Activated naive CD8-positive, alpha-beta T cell (primary cell): ENCODE measurements around the gene TIAM2.
A peak's percentile ranks its signal among the peaks of the same experiment; 100 is the strongest.
"Not testable (repeated sequence)": the region's sequence is repeated elsewhere in the genome, so short reads cannot be mapped to it uniquely, and the experiment has no call there.

ENCODE experiments used
- H3K27ac Mint-ChIP-seq: one replicate; pipeline ENCODE4 v1.8.0; 2021; ENCODE audit warnings: mixed read lengths
- H3K27me3 Mint-ChIP-seq: one replicate; pipeline ENCODE4 v1.8.0; 2021; ENCODE audit warnings: mixed read lengths
- H3K36me3 Mint-ChIP-seq: one replicate; pipeline ENCODE4 v1.8.0; 2021; ENCODE audit warnings: mixed read lengths
- H3K4me1 Mint-ChIP-seq: one replicate; pipeline ENCODE4 v1.8.0; 2021; ENCODE audit warnings: low read depth, mixed read lengths
- H3K4me3 Mint-ChIP-seq: one replicate; pipeline ENCODE4 v1.8.0; 2021; ENCODE audit warnings: mild to moderate bottlenecking, mixed read lengths
- H3K9me3 Mint-ChIP-seq: one replicate; pipeline ENCODE4 v1.8.0; 2021; ENCODE audit warnings: low read depth, mixed read lengths

TIAM2 gene

DNA sequence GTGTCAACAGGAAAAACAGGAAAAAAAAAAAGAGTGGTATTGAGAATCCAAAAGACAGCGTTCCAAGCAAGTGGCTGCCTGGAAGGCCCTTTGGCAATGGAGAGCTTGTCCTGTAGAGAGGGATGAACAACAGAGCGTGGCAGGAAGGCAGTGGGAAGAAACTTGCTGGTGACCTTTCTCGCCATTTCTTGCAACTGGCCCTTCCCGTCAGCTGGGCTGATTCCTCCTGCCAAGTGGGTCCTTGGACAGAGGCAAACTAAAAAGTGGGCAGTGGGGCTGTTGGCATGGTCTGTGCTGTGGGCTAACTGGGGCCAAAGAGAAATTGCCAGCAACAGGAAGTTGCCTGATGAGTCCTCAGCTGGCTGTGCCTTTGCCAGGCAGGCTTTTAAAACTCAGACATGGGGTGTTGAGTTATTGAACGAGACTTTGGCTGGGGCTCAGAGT, 224.8 kb downstream of the TIAM2 start:
- Mint-ChIP-seq H3K4me3 (no peak overlapping the region), H3K27ac (no peak overlapping the region), H3K36me3 (no peaks in the 10 kb centered on the region), H3K27me3 (peaks cover 5% of the 10 kb centered on the region), H3K9me3 (no peaks in the 10 kb centered on the region), H3K4me1 (peaks cover 14% of the 10 kb centered on the region)

DNA sequence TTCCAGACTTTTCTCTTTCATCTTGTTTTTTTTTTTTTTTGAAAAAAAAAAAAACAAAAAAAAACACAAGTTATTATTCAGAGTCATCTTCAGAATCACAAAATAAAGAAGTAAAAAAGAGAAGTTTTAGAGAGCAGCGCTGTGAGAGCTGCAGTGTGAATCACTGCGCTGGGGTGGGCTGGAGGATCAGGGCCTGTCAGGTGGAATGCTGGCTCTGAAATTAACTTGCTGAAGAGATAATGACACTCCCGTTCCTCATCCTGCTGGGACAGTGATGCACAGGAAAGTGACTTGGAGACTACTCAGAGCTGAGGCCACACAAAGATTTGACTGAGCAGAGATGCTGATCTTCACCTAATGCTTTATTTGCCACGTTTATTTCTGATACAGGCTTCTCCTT, 226.0 kb downstream of the TIAM2 start:
- no peak overlapping the region for H3K4me3 Mint-ChIP-seq
- no peaks in the 10 kb centered on the region for H3K9me3 Mint-ChIP-seq
- H3K36me3 Mint-ChIP-seq = no peaks in the 10 kb centered on the region
- H3K27me3 Mint-ChIP-seq = peaks cover 5% of the 10 kb centered on the region
- H3K4me1 Mint-ChIP-seq = peaks cover 16% of the 10 kb centered on the region
- H3K27ac Mint-ChIP-seq = no peak overlapping the region

DNA sequence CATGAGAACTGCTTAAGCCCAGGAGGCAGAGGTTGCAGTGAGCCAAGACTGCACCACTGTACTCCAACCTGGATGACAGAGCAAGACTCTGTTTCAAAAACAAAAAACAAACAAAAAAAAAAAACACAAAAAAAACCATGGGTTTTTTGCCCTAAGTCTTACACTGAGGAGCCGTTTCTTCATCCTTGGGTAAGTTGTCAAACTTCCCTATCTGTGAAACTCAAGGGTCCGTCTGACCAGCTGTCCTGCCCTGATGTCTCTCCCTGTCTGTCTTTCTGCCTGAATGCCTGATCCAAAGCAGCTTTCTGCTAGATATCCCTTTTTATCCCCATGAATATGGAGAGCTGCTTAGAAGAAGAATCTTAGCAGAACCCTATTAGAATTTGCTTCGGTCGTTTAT, 227.4 kb downstream of the TIAM2 start:
- Mint-ChIP-seq H3K27me3 (peaks cover 6% of the 10 kb centered on the region), H3K4me1 (peaks cover 16% of the 10 kb centered on the region), H3K36me3 (peaks cover 2% of the 10 kb centered on the region), H3K4me3 (no peak overlapping the region), H3K9me3 (no peaks in the 10 kb centered on the region), H3K27ac (no peak overlapping the region)

GRCh38 chr6:155223646-155224451, 228.7 kb downstream of the TIAM2 start:
- no peaks in the 10 kb centered on the region for H3K9me3 Mint-ChIP-seq
- H3K36me3 Mint-ChIP-seq = peaks cover 2% of the 10 kb centered on the region
- peak overlapping the region; percentile 25 for H3K4me3 Mint-ChIP-seq
- H3K4me1 Mint-ChIP-seq = peaks cover 16% of the 10 kb centered on the region
- peak overlapping the region; percentile 84 for H3K27ac Mint-ChIP-seq
- H3K27me3 Mint-ChIP-seq = peaks cover 9% of the 10 kb centered on the region

- H3K9me3 Mint-ChIP-seq = no peaks in the 10 kb centered on the region
- H3K4me1 Mint-ChIP-seq = peaks cover 16% of the 10 kb centered on the region
- peaks cover 5% of the 10 kb centered on the region for H3K27me3 Mint-ChIP-seq
- H3K27ac Mint-ChIP-seq = peak overlapping the region; percentile 84
- H3K4me3 Mint-ChIP-seq = no peak overlapping the region
- H3K36me3 Mint-ChIP-seq = peaks cover 2% of the 10 kb centered on the region
These were observed 229.5 kb downstream of the TIAM2 start for GRCh38 chr6:155224618-155225017.

DNA sequence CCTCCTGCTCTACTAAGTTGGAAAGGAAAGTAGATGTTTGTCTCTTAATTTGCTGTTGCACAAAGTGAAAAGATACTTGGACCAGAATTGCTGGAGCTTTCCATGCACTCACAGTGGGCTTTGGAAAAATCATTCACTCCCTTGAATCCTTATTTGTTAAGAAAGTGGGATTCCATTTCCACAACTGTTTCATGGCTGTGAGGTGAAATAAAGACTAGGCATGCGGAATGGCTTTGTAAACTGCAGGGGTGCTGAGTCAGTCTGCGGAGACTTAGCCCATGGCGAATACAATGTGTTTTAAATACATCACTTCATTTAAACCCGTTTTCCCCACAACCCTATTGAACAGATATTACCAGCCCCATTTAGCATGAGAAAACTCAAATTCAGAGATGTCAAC, 231.9 kb downstream of the TIAM2 start:
- no peak overlapping the region for H3K4me3 Mint-ChIP-seq
- peaks cover 5% of the 10 kb centered on the region for H3K36me3 Mint-ChIP-seq
- no peak overlapping the region for H3K27ac Mint-ChIP-seq
- H3K4me1 Mint-ChIP-seq = peaks cover 16% of the 10 kb centered on the region
- peaks cover 3% of the 10 kb centered on the region for H3K9me3 Mint-ChIP-seq
- peaks cover 5% of the 10 kb centered on the region for H3K27me3 Mint-ChIP-seq

DNA sequence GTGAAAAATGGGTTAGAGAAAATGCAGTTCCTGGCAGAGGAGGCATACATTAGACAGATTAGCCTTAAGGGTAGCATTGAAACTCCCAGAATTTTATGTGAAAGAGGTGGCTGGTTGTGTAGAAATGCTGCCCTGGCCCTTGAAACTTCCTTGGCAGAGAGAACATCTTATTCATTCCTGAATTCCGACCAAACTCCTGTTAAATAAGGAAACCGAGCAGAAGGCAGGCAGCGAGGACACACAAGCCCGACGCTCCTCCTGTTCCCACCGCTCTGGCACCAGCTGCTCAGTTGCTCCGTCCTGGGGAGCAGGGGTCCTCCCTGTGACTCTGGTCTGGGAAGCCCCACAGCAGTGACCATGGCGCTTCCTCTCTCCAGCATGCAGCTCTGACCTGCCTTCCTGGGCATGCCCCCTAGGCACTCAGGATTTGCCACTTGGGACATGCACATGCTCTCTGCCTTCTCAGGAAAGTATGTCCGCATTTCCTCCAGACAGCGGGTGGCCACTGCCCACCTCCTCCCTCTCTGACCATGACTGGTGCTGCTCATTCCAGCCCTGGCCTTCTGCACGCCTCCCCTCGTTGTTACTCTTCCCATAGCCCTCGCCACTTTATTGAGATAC, 233.5 kb downstream of the TIAM2 start:
- H3K4me3 Mint-ChIP-seq = no peak overlapping the region
- peaks cover 4% of the 10 kb centered on the region for H3K27me3 Mint-ChIP-seq
- H3K36me3 Mint-ChIP-seq = peaks cover 5% of the 10 kb centered on the region

GRCh38 chr6:155230975-155231374, 235.9 kb downstream of the TIAM2 start:
- not testable (repeated sequence) for H3K27me3 Mint-ChIP-seq, H3K9me3 Mint-ChIP-seq, H3K4me1 Mint-ChIP-seq, H3K36me3 Mint-ChIP-seq, H3K27ac Mint-ChIP-seq, H3K4me3 Mint-ChIP-seq

More for the DNA sequence above, 233.5 kb downstream of the TIAM2 start:
- Mint-ChIP-seq H3K9me3 (peaks cover 3% of the 10 kb centered on the region), H3K27ac (no peak overlapping the region), H3K4me1 (peaks cover 14% of the 10 kb centered on the region)

DNA sequence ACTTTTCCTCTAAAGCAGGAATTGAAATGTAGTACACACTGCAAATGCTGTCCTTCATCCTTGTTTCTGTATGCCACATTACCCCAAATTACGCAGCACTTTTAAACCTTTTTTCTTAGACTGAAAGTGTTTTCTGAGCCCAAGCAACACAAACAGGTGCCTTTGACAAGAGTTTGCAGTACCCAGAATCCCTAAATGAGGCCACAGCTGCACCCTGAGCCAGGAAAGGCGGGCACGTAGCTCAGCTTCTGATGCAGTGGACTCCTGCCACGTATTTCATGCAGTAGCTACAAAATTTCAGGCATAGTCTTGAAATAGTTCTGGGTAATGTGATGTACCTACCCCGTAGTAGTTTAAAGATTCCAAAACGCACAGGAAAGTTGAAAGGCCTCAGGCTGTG, 237.7 kb downstream of the TIAM2 start:
- H3K27me3 Mint-ChIP-seq = peaks cover 3% of the 10 kb centered on the region
- peaks cover 3% of the 10 kb centered on the region for H3K36me3 Mint-ChIP-seq
- no peak overlapping the region for H3K27ac Mint-ChIP-seq
- peaks cover 3% of the 10 kb centered on the region for H3K9me3 Mint-ChIP-seq
- H3K4me3 Mint-ChIP-seq = no peak overlapping the region
- H3K4me1 Mint-ChIP-seq = no peaks in the 10 kb centered on the region

- Mint-ChIP-seq H3K27me3 (peaks cover 6% of the 10 kb centered on the region), H3K4me1 (no peaks in the 10 kb centered on the region), H3K4me3 (no peak overlapping the region), H3K36me3 (peaks cover 3% of the 10 kb centered on the region), H3K27ac (no peak overlapping the region), H3K9me3 (peaks cover 3% of the 10 kb centered on the region)
These were observed 239.1 kb downstream of the TIAM2 start for GRCh38 chr6:155234167-155234566.

- Mint-ChIP-seq H3K36me3 (peaks cover 3% of the 10 kb centered on the region), H3K27me3 (peaks cover 6% of the 10 kb centered on the region), H3K4me3 (no peak overlapping the region), H3K4me1 (no peaks in the 10 kb centered on the region), H3K27ac (no peak overlapping the region), H3K9me3 (peaks cover 3% of the 10 kb centered on the region)
These were observed 239.6 kb downstream of the TIAM2 start for GRCh38 chr6:155234687-155235086.

- Mint-ChIP-seq H3K4me1 (no peaks in the 10 kb centered on the region), H3K27ac (no peak overlapping the region), H3K4me3 (no peak overlapping the region), H3K27me3 (peaks cover 6% of the 10 kb centered on the region), H3K9me3 (peaks cover 3% of the 10 kb centered on the region), H3K36me3 (peaks cover 2% of the 10 kb centered on the region)
These were observed 240.0 kb downstream of the TIAM2 start for GRCh38 chr6:155235087-155235486.

- Mint-ChIP-seq H3K27ac (no peak overlapping the region), H3K36me3 (no peaks in the 10 kb centered on the region), H3K27me3 (peaks cover 6% of the 10 kb centered on the region), H3K9me3 (no peaks in the 10 kb centered on the region), H3K4me3 (no peak overlapping the region), H3K4me1 (no peaks in the 10 kb centered on the region)
These were observed 242.5 kb downstream of the TIAM2 start for GRCh38 chr6:155237613-155238012.

DNA sequence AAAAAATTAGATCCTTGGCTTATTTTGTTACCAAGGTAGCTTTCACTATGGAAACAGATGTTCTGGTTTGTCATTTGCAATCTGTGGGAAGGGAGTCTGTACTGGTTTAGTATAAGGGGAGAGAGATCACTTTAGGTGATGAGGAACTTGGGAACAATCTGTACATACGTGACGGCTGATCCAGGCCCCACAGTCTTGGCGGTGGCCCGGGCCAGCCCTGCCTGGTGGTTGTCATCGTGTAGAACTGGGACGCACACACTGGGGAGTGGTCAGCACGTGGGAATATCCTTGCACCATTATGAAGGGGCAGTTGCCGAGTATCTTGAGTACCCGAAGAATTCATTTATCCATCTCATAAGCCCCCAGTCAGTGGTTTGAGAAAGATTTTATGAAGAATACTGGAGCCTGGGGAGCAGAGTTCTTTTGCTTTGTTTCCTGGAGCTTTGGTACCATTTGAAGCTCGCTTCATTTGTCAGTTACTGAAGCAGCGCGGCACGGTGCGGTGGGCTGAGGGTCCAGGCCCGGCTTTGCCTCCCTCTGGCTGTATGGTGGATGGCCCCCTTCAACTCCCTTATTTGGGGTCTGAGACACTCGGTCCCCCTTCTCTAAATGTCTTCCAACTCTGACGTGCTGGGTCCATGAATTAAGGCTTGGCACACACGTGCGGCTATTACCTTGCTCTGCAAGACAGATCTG, 245.9 kb downstream of the TIAM2 start:
- H3K36me3 Mint-ChIP-seq = no peaks in the 10 kb centered on the region
- H3K9me3 Mint-ChIP-seq = no peaks in the 10 kb centered on the region
- H3K4me3 Mint-ChIP-seq = no peak overlapping the region
- H3K4me1 Mint-ChIP-seq = no peaks in the 10 kb centered on the region
- no peak overlapping the region for H3K27ac Mint-ChIP-seq
- H3K27me3 Mint-ChIP-seq = peaks cover 3% of the 10 kb centered on the region

- no peaks in the 10 kb centered on the region for H3K9me3 Mint-ChIP-seq
- no peaks in the 10 kb centered on the region for H3K36me3 Mint-ChIP-seq
- no peak overlapping the region for H3K4me3 Mint-ChIP-seq
- H3K4me1 Mint-ChIP-seq = no peaks in the 10 kb centered on the region
- peaks cover 3% of the 10 kb centered on the region for H3K27me3 Mint-ChIP-seq
- no peak overlapping the region for H3K27ac Mint-ChIP-seq
These were observed 246.9 kb downstream of the TIAM2 start for GRCh38 chr6:155241966-155242365.
